Naive thymus-derived CD4-positive, alpha-beta T cell (primary cell): Measurements from ENCODE around the gene EMC8. TPM values are rescaled to one million over a fixed set of nuclear protein-coding genes. Genes with fewer than 3 reads are reported as not detected.

Experiments used
- ATAC-seq: fragments of 150-1000 bp; cut with Tn5 transposase; 2 replicates; pipeline ENCODE4 v1.10.0; 2021; ENCODE audit warnings: mild to moderate bottlenecking, moderate library complexity
- CTCF ChIA-PET: fragments of 350-600 bp; sonication (Branson Sonifier 250); formaldehyde crosslinking; loops from one replicate; lab custom pipeline; 2021; ENCODE audit warnings: antibody characterized with exemption; lab: Charles Lee
- POLR2A ChIA-PET: fragments of 350-600 bp; sonication (Branson Sonifier 250); formaldehyde crosslinking; loops from one replicate; lab custom pipeline; 2021; ENCODE audit warnings: antibody characterized with exemption, inconsistent platforms; lab: Charles Lee
- DNase-seq, 9 donors: peaks; one replicate each; pipeline versions ENCODE4 v3.0.0 to v3.0.0-alpha.2; 2020 to 2022; ENCODE audit warnings: mixed read lengths in 1 of 9
- H3K27ac ChIP-seq: one replicate; pipeline ENCODE4 v1.7.0; 2013; ENCODE audit warnings: mild to moderate bottlenecking, low read depth, low read length, moderate library complexity
- H3K27me3 ChIP-seq, 2 donors: one replicate each; pipeline ENCODE4 v1.7.0; 2013; ENCODE audit warnings: low read length in 2 of 2, mild to moderate bottlenecking in 2 of 2, moderate library complexity in 2 of 2; ENCODE audit not compliant: control insufficient read depth in 2 of 2, insufficient read depth in 2 of 2
- H3K36me3 ChIP-seq, 3 experiments: 1 replicate in 2 of 3; 2 replicates in 1 of 3; pipeline ENCODE4 v1.7.0; 2013; ENCODE audit warnings: low read length in 3 of 3, mild to moderate bottlenecking in 3 of 3, moderate library complexity in 1 of 3; ENCODE audit not compliant: insufficient read depth in 3 of 3, control insufficient read depth in 2 of 3
- H3K4me1 ChIP-seq, 2 donors: one replicate each; pipeline ENCODE4 v1.7.0; 2013; ENCODE audit warnings: low read length in 2 of 2, mild to moderate bottlenecking in 2 of 2, moderate library complexity in 1 of 2; ENCODE audit not compliant: control insufficient read depth in 2 of 2, insufficient read depth in 2 of 2
- H3K4me3 ChIP-seq: 2 replicates; pipeline ENCODE4 v1.7.0; 2013; ENCODE audit warnings: mild to moderate bottlenecking, low read length
- H3K9me3 ChIP-seq, 3 experiments: 1 replicate in 2 of 3; 2 replicates in 1 of 3; pipeline ENCODE4 v1.7.0; 2013; ENCODE audit warnings: low read length in 3 of 3; ENCODE audit not compliant: control insufficient read depth in 2 of 3
- H3K27ac Mint-ChIP-seq, 9 donors: one replicate each; pipeline ENCODE4 v1.8.0; 2020 to 2022; ENCODE audit warnings: mixed read lengths in 9 of 9, mild to moderate bottlenecking in 8 of 9, moderate library complexity in 5 of 9, inconsistent platforms in 2 of 9
- H3K27me3 Mint-ChIP-seq, 5 donors: one replicate each; pipeline ENCODE4 v1.8.0; 2021 to 2022; ENCODE audit warnings: mixed read lengths in 5 of 5, mild to moderate bottlenecking in 1 of 5
- H3K36me3 Mint-ChIP-seq, 5 donors: one replicate each; pipeline ENCODE4 v1.8.0; 2020 to 2022; ENCODE audit warnings: mixed read lengths in 5 of 5, mild to moderate bottlenecking in 3 of 5, inconsistent platforms in 1 of 5
- H3K4me1 Mint-ChIP-seq, 7 donors: one replicate each; pipeline ENCODE4 v1.8.0; 2020 to 2022; ENCODE audit warnings: mixed read lengths in 7 of 7, mild to moderate bottlenecking in 3 of 7, inconsistent platforms in 1 of 7
- H3K4me3 Mint-ChIP-seq, 10 donors: one replicate each; pipeline ENCODE4 v1.8.0; 2020 to 2022; ENCODE audit warnings: mild to moderate bottlenecking in 10 of 10, mixed read lengths in 10 of 10, moderate library complexity in 6 of 10, inconsistent platforms in 2 of 10
- H3K9me3 Mint-ChIP-seq, 11 donors: one replicate each; pipeline ENCODE4 v1.8.0; 2020 to 2022; ENCODE audit warnings: mixed read lengths in 11 of 11, mild to moderate bottlenecking in 4 of 11, inconsistent platforms in 1 of 11, moderate library complexity in 1 of 11
- intact Hi-C, 2 donors: fragments of 100-400 bp; cut with micrococcal nuclease; formaldehyde crosslinking; loops; one replicate each; pipeline ENCODE4 v1.15.1; 2023
- polyA plus RNA-seq, 2 donors: library from polyadenylated mRNA; unstranded; fragments of 300-500 nt; fragmentation: Illumina TruSeq; gene quantifications; one replicate each; pipeline ENCODE4 v1.2.3, GENCODE V29; 2021
- total RNA-seq, 6 experiments: library from RNA in 5 of 6; stranded (reverse) in 5 of 6; gene quantifications; 1 replicate in 5 of 6; 2 replicates in 1 of 6; pipeline ENCODE4 v1.2.3 and lab custom pipeline; 2021 to 2026

EMC8 gene
- total and polyA plus RNA-seq, 7 experiments from 2014 or later = 22.4 to 31.8 (median 26.1) TPM

- peaks cover 0 to 16% (median 11%) of the 10 kb centered on the region in 7 donors for H3K4me1 Mint-ChIP-seq
- H3K4me3 Mint-ChIP-seq = peak overlapping the region in 8 of 10 donors; percentile 38 to 79 (median 58)
- Histone ChIP-seq H3K4me3 (no peak overlapping the region), H3K9me3 (no peaks in the 10 kb centered on the region), H3K27ac (no peak overlapping the region), H3K4me1 (peaks cover 0 to 13% of the 10 kb centered on the region in 2 donors), H3K36me3 (no peaks in the 10 kb centered on the region), H3K27me3 (no peaks in the 10 kb centered on the region)
- POLR2A ChIA-PET = no interaction called here
- DNase-seq = no peak
- CTCF ChIA-PET = interaction anchor here (2.3 kb wide), 1 partner anchor 8 kb away, joined by 5 read pairs; no protein-coding TSS in a partner anchor
- peaks cover 0 to 12% (median 2%) of the 10 kb centered on the region in 5 donors for H3K36me3 Mint-ChIP-seq
- peak; percentile 31 for ATAC-seq
- intact Hi-C loops = no loop called here
- peak overlapping the region in 3 of 9 donors; percentile 62 to 72 (median 67) for H3K27ac Mint-ChIP-seq
- peaks cover 23 to 47% (median 27%) of the 10 kb centered on the region in 5 donors for H3K27me3 Mint-ChIP-seq
- peaks cover 0 to 8% (median 1%) of the 10 kb centered on the region in 11 donors for H3K9me3 Mint-ChIP-seq
These were observed 29.9 kb upstream of the EMC8 start for GRCh38 chr16:85829171-85829719.

- CTCF ChIA-PET = interaction anchor here (0.6 kb wide), 1 partner anchor 9 kb away, joined by 3 read pairs; no protein-coding TSS in a partner anchor
- intact Hi-C loops = no loop called here
These were observed 28.8 kb upstream of the EMC8 start for GRCh38 chr16:85828166-85828565.

GRCh38 chr16:85826686-85827247, 27.4 kb upstream of the EMC8 start:
- Histone ChIP-seq H3K27ac (no peak overlapping the region), H3K9me3 (no peaks in the 10 kb centered on the region), H3K4me1 (peaks cover 0 to 13% of the 10 kb centered on the region in 2 donors), H3K27me3 (no peaks in the 10 kb centered on the region), H3K4me3 (no peak overlapping the region), H3K36me3 (no peaks in the 10 kb centered on the region)
- ATAC-seq = no peak
- peaks cover 0 to 16% (median 8%) of the 10 kb centered on the region in 7 donors for H3K4me1 Mint-ChIP-seq
- H3K9me3 Mint-ChIP-seq = peaks cover 0 to 6% (median 0%) of the 10 kb centered on the region in 11 donors
- H3K36me3 Mint-ChIP-seq = peaks cover 0 to 4% (median 0%) of the 10 kb centered on the region in 5 donors
- no peak overlapping the region for H3K4me3 Mint-ChIP-seq
- ChIA-PET CTCF (no interaction called here), POLR2A (no interaction called here)
- intact Hi-C loops = no loop called here
- peaks cover 11 to 38% (median 15%) of the 10 kb centered on the region in 5 donors for H3K27me3 Mint-ChIP-seq
- no peak for DNase-seq
- no peak overlapping the region for H3K27ac Mint-ChIP-seq

More at GRCh38 chr16:85828166-85828565, 28.8 kb upstream of the EMC8 start:
- no peaks in the 10 kb centered on the region for H3K9me3 ChIP-seq
- Mint-ChIP-seq H3K4me1 (peaks cover 0 to 16% (median 9%) of the 10 kb centered on the region in 7 donors), H3K27me3 (peaks cover 23 to 47% (median 26%) of the 10 kb centered on the region in 5 donors), H3K4me3 (no peak overlapping the region), H3K27ac (no peak overlapping the region), H3K9me3 (peaks cover 0 to 6% (median 0%) of the 10 kb centered on the region in 11 donors), H3K36me3 (peaks cover 0 to 12% (median 0%) of the 10 kb centered on the region in 5 donors)
- ATAC-seq = no peak
- peaks cover 0 to 13% of the 10 kb centered on the region in 2 donors for H3K4me1 ChIP-seq
- H3K36me3 ChIP-seq = no peaks in the 10 kb centered on the region
- H3K27ac ChIP-seq = no peak overlapping the region
- no peak for DNase-seq
- no peaks in the 10 kb centered on the region for H3K27me3 ChIP-seq
- no peak overlapping the region for H3K4me3 ChIP-seq
- POLR2A ChIA-PET = no interaction called here

GRCh38 chr16:85825326-85825725, 26.0 kb upstream of the EMC8 start:
- intact Hi-C loops = no loop called here
- H3K27me3 Mint-ChIP-seq = peaks cover 0 to 23% (median under 1%) of the 10 kb centered on the region in 5 donors

GRCh38 chr16:85824161-85825135, 25.1 kb upstream of the EMC8 start:
- H3K36me3 ChIP-seq = no peaks in the 10 kb centered on the region
- peaks cover under 1 to 12% (median 7%) of the 10 kb centered on the region in 7 donors for H3K4me1 Mint-ChIP-seq
- H3K27me3 Mint-ChIP-seq = peaks cover 0 to 16% (median 0%) of the 10 kb centered on the region in 5 donors
- DNase-seq (no peak), ATAC-seq (peak; percentile 45)
- CTCF ChIA-PET = interaction anchor here (5.8 kb wide), 1 partner anchor 164 kb away, joined by 168 read pairs; no protein-coding TSS in a partner anchor
- no peaks in the 10 kb centered on the region for H3K36me3 Mint-ChIP-seq
- no peak overlapping the region for H3K4me3 Mint-ChIP-seq
- no peak overlapping the region for H3K4me3 ChIP-seq
- peak overlapping the region in 1 of 9 donors; percentile 48 for H3K27ac Mint-ChIP-seq
- H3K9me3 Mint-ChIP-seq = peaks cover 0 to 4% (median 0%) of the 10 kb centered on the region in 11 donors
- intact Hi-C loops = loop anchor here in 1 of 2 donors (5.0 kb wide), 1 partner anchor 73 kb away; the partner anchor contains the start of gene IRF8
- no peak overlapping the region for H3K27ac ChIP-seq
- peaks cover 0 to 3% of the 10 kb centered on the region in 2 donors for H3K4me1 ChIP-seq
- POLR2A ChIA-PET = no interaction called here
- no peaks in the 10 kb centered on the region for H3K9me3 ChIP-seq
- H3K27me3 ChIP-seq = no peaks in the 10 kb centered on the region

More at GRCh38 chr16:85825326-85825725, 26.0 kb upstream of the EMC8 start:
- Mint-ChIP-seq H3K36me3 (no peaks in the 10 kb centered on the region), H3K27ac (no peak overlapping the region), H3K4me3 (no peak overlapping the region), H3K9me3 (peaks cover 0 to 4% (median 0%) of the 10 kb centered on the region in 11 donors), H3K4me1 (peaks cover 0 to 14% (median 7%) of the 10 kb centered on the region in 7 donors)
- ChIA-PET CTCF (no interaction called here), POLR2A (no interaction called here)
- H3K4me3 ChIP-seq = no peak overlapping the region
- H3K27ac ChIP-seq = no peak overlapping the region
- no peaks in the 10 kb centered on the region for H3K27me3 ChIP-seq
- DNase-seq (no peak), ATAC-seq (no peak)
- no peaks in the 10 kb centered on the region for H3K36me3 ChIP-seq
- H3K4me1 ChIP-seq = peaks cover 0 to 12% of the 10 kb centered on the region in 2 donors
- no peaks in the 10 kb centered on the region for H3K9me3 ChIP-seq

GRCh38 chr16:85823328-85823920, 24.1 kb upstream of the EMC8 start:
- Mint-ChIP-seq H3K9me3 (no peaks in the 10 kb centered on the region), H3K4me1 (peaks cover 0 to 7% (median 5%) of the 10 kb centered on the region in 7 donors), H3K36me3 (no peaks in the 10 kb centered on the region), H3K27ac (no peak overlapping the region), H3K27me3 (peaks cover 0 to 9% (median 0%) of the 10 kb centered on the region in 5 donors), H3K4me3 (no peak overlapping the region)
- Histone ChIP-seq H3K27ac (no peak overlapping the region), H3K4me3 (no peak overlapping the region), H3K9me3 (no peaks in the 10 kb centered on the region), H3K36me3 (no peaks in the 10 kb centered on the region), H3K4me1 (no peaks in the 10 kb centered on the region), H3K27me3 (no peaks in the 10 kb centered on the region)
- no peak for ATAC-seq
- ChIA-PET POLR2A (no interaction called here), CTCF (interaction anchor here (5.8 kb wide), 1 partner anchor 165 kb away, joined by 168 read pairs; no protein-coding TSS in a partner anchor)
- intact Hi-C loops = loop anchor here in 1 of 2 donors (5.0 kb wide), 1 partner anchor 74 kb away; the partner anchor contains the start of gene IRF8
- no peak for DNase-seq
